Esophagus (tissue), 2 donors: Measurements from ENCODE around the gene TP63. TPM values are rescaled to one million over a fixed set of nuclear protein-coding genes. Genes with fewer than 3 reads are reported as not detected.

Experiments used
- H3K27ac ChIP-seq, 2 donors: one replicate each; pipeline ENCODE4 v1.5.1; 2013; ENCODE audit warnings: low read depth in 2 of 2, mild to moderate bottlenecking in 2 of 2, inconsistent platforms in 1 of 2, low read length in 1 of 2, moderate library complexity in 1 of 2
- H3K27me3 ChIP-seq, 2 donors: one replicate each; pipeline ENCODE4 v1.6.1; 2013; ENCODE audit warnings: low read length in 2 of 2, control low read depth in 1 of 2, mild to moderate bottlenecking in 1 of 2; ENCODE audit not compliant: insufficient read depth in 2 of 2, control insufficient read depth in 1 of 2
- H3K36me3 ChIP-seq, 2 donors: one replicate each; pipeline ENCODE4 v1.6.1; 2013; ENCODE audit warnings: low read length in 1 of 2; ENCODE audit not compliant: control insufficient read depth in 2 of 2, insufficient read depth in 2 of 2
- H3K4me1 ChIP-seq, 2 donors: one replicate each; pipeline ENCODE4 v1.6.1; 2013; ENCODE audit warnings: low read length in 1 of 2; ENCODE audit not compliant: control insufficient read depth in 2 of 2, insufficient read depth in 2 of 2
- H3K4me3 ChIP-seq, 2 donors: one replicate each; pipeline ENCODE4 v1.5.1; 2013; ENCODE audit warnings: low read length in 2 of 2, mild to moderate bottlenecking in 2 of 2, low read depth in 1 of 2, moderate library complexity in 1 of 2
- H3K9me3 ChIP-seq, 2 donors: one replicate each; pipeline ENCODE4 v1.6.1; 2013; ENCODE audit warnings: mild to moderate bottlenecking in 2 of 2, low read depth in 1 of 2, low read length in 1 of 2, moderate library complexity in 1 of 2; ENCODE audit not compliant: control insufficient read depth in 2 of 2, insufficient read depth in 1 of 2
- WGBS, 2 donors: extraction: QIAGEN DNeasy Blood & Tissue Kit; methylation state at CpG; one replicate each; pipeline ENCODE4 v1.1.7; 2013; 5-methylcytosine and 5-hydroxymethylcytosine counted together
- polyA plus RNA-seq, 2 donors: library from polyadenylated mRNA; stranded (reverse); fragments of 200-250 nt; gene quantifications; one replicate each; pipeline ENCODE4 v1.2.3, GENCODE V29; 2013
- donor health status: healthy with polysubstance abuse.
- donor health status: Bipolar disorder and iron deficiency.

TP63 gene
- polyA plus RNA-seq, 2 donors: 37.8 to 57.2 TPM

GRCh38 chr3:189945935-189946709 is 314.9 kb downstream of the TP63 start:
- 92% methylated on average over 6 of the region's 6 CpGs for WGBS, 2 donors
- Histone ChIP-seq H3K4me1 (peaks cover 0 to 7% of the 10 kb centered on the region in 2 donors), H3K9me3 (no peaks in the 10 kb centered on the region), H3K4me3 (no peak overlapping the region), H3K36me3 (no peaks in the 10 kb centered on the region), H3K27me3 (no peaks in the 10 kb centered on the region), H3K27ac (peak overlapping the region in 1 of 2 donors; percentile 33)
